ENCODE data around the gene HSPA12B. TPM values are rescaled to one million over a fixed set of nuclear protein-coding genes. Genes with fewer than 3 reads are reported as not detected.

The HSPA12B gene
- total RNA-seq, 1 experiment from 2014 or later, result 6.3 TPM

- no peak for TF ChIP-seq ZNF532 (CRISPR knock-in tag; IDR thresholded peaks at IDR 0.05; ENCODE audit: borderline replicate concordance)
- no peak for TF ChIP-seq HMGA2 (CRISPR knock-in tag; IDR thresholded peaks at IDR 0.05)
- TF ChIP-seq ZNF671 (CRISPR knock-in tag; IDR thresholded peaks at IDR 0.05), result no peak
- no peak for TF ChIP-seq ARID4B (CRISPR knock-in tag; IDR thresholded peaks at IDR 0.05; ENCODE audit: borderline replicate concordance)
- no peak for TF ChIP-seq PREB (CRISPR knock-in tag; IDR thresholded peaks at IDR 0.05; ENCODE audit: borderline replicate concordance)
Measured at GRCh38 chr20:3766422-3767109, 34.1 kb downstream of the HSPA12B start (continued).

GRCh38 chr20:3767110-3767426 lies 34.6 kb downstream of the HSPA12B start:
- no peaks in the 10 kb centered on the region for H3K36me3 Mint-ChIP-seq
- H3K4me3 Mint-ChIP-seq, result peak overlapping the region; percentile 94
- H3K27ac Mint-ChIP-seq, result no peak overlapping the region
- peaks cover 19% of the 10 kb centered on the region for H3K4me1 Mint-ChIP-seq
- ATAC-seq (no peak), DNase-seq (ENCODE audit: low spot score) (no peak)
- ChIA-PET POLR2A (interaction anchor here (1.2 to 2.3 kb wide), 4 partner anchors 11 to 34 kb away, joined by 3 to 14 read pairs (median 8); partner anchors contain the start of gene HSPA12B), CTCF (interaction anchor here (0.9 to 8.1 kb wide), 19 partner anchors 10 to 319 kb away, joined by 3 to 195 read pairs (median 16); partner anchors contain the start of genes AP5S1, CENPB and SPEF1)
- peaks cover 6% of the 10 kb centered on the region for H3K27me3 Mint-ChIP-seq (ENCODE audit: low read depth)
- H3K9me3 Mint-ChIP-seq, result no peaks in the 10 kb centered on the region
- TF ChIP-seq MYBL2 (CRISPR knock-in tag; IDR thresholded peaks at IDR 0.05) (0 out of 2 replicates have a peak, but pooled peaks have one; percentile 9), SOX15 (CRISPR knock-in tag; IDR thresholded peaks at IDR 0.05) (no peak)

GRCh38 chr20:3767427-3768341 lies 35.2 kb downstream of the HSPA12B start, which contains the start of gene ADISSP:
TSS of gene ADISSP (minus strand) at chr20:3767753. CDS start at chr20:3760100, 7,653 bp downstream.
- Mint-ChIP-seq H3K9me3 (no peaks in the 10 kb centered on the region), H3K4me3 (peak within 1 kb of the TSS; percentile 94), H3K27me3 (ENCODE audit: low read depth) (peaks cover 13% of the 10 kb centered on the region), H3K4me1 (peaks cover 19% of the 10 kb centered on the region), H3K27ac (peak within 1 kb of the TSS; percentile 79; the same call in 1 of the 2 replicates), H3K36me3 (no peaks in the 10 kb centered on the region)
- CTCF ChIA-PET, result interaction anchor here (0.5 to 8.1 kb wide), 34 partner anchors 9 to 325 kb away, joined by 3 to 195 read pairs (median 5); partner anchors contain the start of genes ADAM33, AP5S1, CENPB and HSPA12B
- POLR2A ChIA-PET, result interaction anchor here (0.5 to 2.3 kb wide), 6 partner anchors 10 to 318 kb away, joined by 3 to 14 read pairs (median 5); partner anchors contain the start of gene HSPA12B
- ATAC-seq (peak; percentile 94), DNase-seq (ENCODE audit: low spot score) (peak; percentile 99)
- TF ChIP-seq ATF2 (CRISPR knock-in tag; IDR thresholded peaks at IDR 0.05; ENCODE audit: borderline replicate concordance, low read depth), result no peak
- peak; percentile 93 for TF ChIP-seq FOXP4 (CRISPR knock-in tag; IDR thresholded peaks at IDR 0.05)
- no peak for TF ChIP-seq MXD4 (CRISPR knock-in tag; IDR thresholded peaks at IDR 0.05; ENCODE audit: borderline replicate concordance)
- no peak for TF ChIP-seq ZNF121 (CRISPR knock-in tag; IDR thresholded peaks at IDR 0.05)
- no peak for TF ChIP-seq EMX1 (CRISPR knock-in tag; IDR thresholded peaks at IDR 0.05)
